A204.1 (cell line): ENCODE data around the gene ANTXR1.
A peak's percentile ranks its signal among the peaks of the same experiment; 100 is the strongest.
"Not testable (repeated sequence)": the region's sequence is repeated elsewhere in the genome, so short reads cannot be mapped to it uniquely, and the experiment has no call there.

Experiments
- FAIRE-seq: peaks from 2 replicates; lab custom pipeline; 2012; peaks lifted over from hg19 to GRCh38; lab: Jason Lieb, UNC

ANTXR1 gene

GRCh38 chr2:69238449-69239031 is 225.6 kb downstream of the ANTXR1 start:
- FAIRE-seq = no peak

- FAIRE-seq = no peak
Measured at GRCh38 chr2:69241093-69241492, 228.1 kb downstream of the ANTXR1 start.

DNA sequence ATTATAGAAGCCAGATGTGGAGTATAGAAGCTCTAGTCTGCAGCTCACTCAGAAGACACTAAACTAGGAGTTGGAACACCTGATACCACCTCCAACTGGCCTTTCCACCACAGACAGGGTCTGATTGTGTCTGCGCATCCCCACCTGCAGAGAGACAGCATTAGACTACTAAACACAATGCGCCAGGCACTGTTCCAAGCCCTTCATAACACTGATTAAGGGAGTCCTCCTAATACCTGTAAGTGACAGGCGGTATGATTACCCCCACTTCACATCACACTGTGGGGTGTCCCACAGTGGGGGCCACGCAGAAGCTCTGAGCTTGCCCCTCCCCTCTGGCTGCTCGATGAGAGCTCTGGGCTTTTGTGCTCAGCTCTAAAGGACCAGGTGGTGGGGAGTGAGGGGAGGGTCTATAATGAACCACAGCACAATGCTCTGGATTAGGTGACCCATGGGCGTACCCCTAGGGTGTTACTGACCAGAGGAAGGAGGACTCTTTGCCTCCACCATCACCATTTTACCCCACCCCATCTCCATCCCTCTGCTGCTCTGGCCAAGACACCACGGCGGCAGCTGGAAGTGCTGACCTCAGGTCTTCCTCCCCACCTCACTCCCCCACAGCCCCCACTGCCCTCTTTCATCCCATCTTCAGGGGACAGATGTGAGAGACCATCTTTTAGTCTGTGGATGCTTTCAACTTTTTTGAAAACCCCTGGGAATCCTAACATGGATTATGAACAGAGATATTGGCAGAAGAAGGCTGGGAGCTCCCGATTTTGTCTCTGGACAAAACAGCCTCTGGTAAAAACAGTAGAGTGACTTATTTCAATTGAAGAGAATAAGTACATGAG is 228.9 kb downstream of the ANTXR1 start:
- FAIRE-seq = no peak

DNA sequence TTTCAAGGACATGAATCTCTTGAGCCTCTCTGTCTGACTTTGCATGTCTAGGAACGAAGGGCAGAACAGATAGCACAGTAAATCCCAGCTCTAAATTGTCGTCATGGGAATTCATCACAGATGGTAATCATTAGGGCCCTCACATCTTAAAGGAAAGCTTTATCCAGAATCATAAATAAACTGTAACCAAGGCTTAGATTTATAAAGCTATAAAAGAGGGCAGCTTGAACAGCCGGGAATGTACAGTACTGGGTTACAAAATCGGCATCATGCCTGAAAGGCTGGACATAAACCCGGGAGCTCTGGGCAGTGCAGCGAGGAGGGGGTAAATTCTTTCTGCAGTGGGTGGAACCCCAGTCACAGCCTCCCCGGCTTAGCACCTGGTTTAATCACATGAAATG is 229.7 kb downstream of the ANTXR1 start:
- FAIRE-seq = no peak

- FAIRE-seq = no peak
Measured at GRCh38 chr2:69243652-69244051, 230.7 kb downstream of the ANTXR1 start.

GRCh38 chr2:69244882-69245281 is 231.9 kb downstream of the ANTXR1 start:
- FAIRE-seq = no peak

DNA sequence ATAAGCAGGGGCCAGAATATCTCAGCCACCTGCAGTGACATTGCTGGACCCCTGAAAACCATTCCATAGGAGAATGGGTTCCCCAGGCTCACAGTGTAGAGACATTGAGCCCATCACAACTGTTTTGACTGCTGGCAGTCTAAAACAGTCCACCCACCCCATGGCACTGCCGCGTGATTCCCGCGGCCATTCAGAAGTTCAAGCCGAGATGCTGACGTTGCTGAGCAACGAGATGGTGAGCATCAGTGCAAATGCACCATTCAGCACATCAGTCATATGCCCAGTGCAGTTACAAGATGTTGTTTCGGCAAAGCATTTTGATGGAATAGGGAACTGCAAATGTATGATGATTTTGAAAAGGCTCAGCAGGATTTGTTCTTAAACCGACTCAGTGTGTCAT is 234.6 kb downstream of the ANTXR1 start:
- no peak for FAIRE-seq

- no peak for FAIRE-seq
Measured at GRCh38 chr2:69248232-69248631, 235.3 kb downstream of the ANTXR1 start.

DNA sequence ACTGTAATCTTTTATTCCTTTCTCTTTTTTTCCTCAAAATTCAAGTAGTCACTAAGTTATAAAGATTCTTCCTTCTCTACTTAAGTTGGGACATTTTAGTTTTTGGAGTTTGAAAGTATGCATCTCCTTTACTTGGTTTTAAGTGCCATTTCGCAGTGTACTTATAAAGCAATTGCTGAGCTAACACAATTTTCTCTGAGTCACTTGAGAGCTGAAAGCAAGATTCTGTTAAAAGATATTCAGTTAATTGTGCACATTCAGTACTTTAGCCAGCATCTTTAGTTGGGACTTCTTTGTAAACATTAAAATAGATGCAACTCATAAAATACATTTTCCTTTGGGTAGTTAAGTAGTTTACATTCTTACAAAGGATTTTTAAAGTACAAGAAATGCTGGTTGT is 238.0 kb downstream of the ANTXR1 start:
- no peak for FAIRE-seq

GRCh38 chr2:69251943-69252342 is 239.0 kb downstream of the ANTXR1 start:
- FAIRE-seq = no peak

DNA sequence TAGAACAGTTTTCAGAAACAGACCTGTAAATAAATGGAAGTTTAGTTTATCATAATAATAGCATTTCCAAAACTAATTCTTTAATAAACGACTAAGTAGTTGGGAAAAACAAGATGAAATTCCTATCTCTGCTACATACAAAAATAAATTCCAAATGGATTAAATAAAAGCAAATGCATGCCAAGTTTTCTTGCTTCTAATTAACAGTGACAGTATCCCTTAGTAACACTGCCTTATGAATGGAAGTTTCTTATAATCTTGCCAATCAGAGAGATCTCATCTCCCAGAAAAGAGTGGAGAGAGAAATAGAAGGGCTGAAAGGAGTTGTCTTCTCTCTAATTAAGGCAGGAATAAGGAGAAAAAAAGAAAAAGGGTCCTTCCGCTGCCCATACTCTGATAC is 240.1 kb downstream of the ANTXR1 start:
- no peak for FAIRE-seq

- no peak for FAIRE-seq
Measured at GRCh38 chr2:69253611-69254301, 240.8 kb downstream of the ANTXR1 start.

DNA sequence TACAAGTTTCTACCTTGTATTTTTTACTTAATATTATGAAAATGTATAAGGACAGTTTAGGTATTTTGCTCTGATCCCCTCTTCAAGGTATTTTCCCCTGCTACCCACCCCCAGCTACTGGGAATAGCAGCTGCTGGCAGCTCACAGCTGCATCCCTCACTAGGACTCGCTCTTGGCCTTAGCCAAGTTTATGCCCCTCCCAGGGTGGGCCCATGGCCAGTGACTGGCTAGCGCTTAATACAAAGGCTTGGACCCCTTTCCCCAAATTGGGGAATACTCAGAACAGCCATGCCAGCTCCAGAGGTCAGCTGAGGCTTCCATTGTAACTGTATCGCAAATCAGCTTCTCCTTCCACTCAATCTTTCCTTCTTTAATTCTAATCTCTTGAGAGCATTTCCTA is 242.8 kb downstream of the ANTXR1 start:
- FAIRE-seq = no peak

GRCh38 chr2:69259994-69260591 is 247.1 kb downstream of the ANTXR1 start:
- not testable (repeated sequence) for FAIRE-seq

DNA sequence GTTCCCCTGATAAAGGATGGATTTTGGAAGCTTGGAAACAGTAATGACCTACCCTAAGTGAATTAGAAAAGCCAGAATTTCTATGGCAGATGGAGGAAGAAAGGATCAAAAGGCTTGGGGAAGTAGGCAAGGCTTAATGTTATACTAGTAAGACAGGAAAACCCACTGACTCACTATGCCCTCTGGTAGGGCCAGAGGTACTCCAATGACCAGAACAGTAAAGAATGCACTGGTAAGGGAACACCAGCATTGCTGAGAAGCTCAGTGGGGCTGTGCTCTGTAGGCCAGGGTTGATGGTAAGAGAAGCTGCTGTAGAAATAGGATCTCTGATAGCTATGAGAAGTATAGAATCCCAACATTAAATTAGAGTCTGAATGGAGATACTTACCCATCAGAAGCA is 247.7 kb downstream of the ANTXR1 start:
- FAIRE-seq = no peak

DNA sequence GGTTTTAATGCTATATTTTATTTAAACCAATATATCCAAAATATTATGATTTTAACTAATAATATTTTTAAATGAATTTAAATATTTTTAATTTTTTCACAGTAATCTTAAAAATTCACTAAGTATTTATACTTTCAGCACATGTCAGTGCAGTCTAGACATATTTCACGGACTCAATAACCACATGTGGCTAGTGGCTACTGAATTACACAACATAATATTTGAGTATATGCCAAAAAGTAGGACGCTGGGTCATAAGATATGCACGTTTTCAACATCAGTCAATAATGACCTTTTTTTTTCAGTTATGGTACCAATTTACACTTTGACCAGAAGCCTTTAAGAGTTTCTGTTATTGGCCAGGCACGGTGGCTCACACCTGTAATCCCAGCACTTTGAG is 256.4 kb downstream of the ANTXR1 start:
- peak; percentile 34 for FAIRE-seq

- FAIRE-seq = no peak
Measured at GRCh38 chr2:69271831-69272257, 258.9 kb downstream of the ANTXR1 start.

GRCh38 chr2:69272803-69273471 is 260.0 kb downstream of the ANTXR1 start:
- no peak for FAIRE-seq

GRCh38 chr2:69275490-69275889 is 262.5 kb downstream of the ANTXR1 start:
- FAIRE-seq = no peak

GRCh38 chr2:69278366-69278765 is 265.4 kb downstream of the ANTXR1 start:
- no peak for FAIRE-seq

DNA sequence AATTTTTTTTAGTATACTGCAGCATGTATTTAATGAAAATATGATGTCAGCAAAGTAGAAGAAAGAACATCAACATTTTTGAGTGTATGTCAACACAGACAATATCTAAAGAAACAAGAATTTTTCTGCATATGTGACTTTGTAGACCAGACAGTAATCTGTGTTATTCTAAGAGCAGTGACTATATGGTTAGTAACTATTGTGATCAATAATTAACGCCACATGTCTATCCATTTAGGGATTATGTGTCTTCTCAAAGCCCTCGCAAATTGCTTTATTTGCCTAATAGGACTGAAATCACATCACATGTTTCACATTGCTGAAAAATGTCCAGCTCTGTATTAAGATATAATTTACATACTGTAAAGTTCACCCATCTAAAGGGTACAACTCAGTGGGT is 266.2 kb downstream of the ANTXR1 start:
- FAIRE-seq = no peak

DNA sequence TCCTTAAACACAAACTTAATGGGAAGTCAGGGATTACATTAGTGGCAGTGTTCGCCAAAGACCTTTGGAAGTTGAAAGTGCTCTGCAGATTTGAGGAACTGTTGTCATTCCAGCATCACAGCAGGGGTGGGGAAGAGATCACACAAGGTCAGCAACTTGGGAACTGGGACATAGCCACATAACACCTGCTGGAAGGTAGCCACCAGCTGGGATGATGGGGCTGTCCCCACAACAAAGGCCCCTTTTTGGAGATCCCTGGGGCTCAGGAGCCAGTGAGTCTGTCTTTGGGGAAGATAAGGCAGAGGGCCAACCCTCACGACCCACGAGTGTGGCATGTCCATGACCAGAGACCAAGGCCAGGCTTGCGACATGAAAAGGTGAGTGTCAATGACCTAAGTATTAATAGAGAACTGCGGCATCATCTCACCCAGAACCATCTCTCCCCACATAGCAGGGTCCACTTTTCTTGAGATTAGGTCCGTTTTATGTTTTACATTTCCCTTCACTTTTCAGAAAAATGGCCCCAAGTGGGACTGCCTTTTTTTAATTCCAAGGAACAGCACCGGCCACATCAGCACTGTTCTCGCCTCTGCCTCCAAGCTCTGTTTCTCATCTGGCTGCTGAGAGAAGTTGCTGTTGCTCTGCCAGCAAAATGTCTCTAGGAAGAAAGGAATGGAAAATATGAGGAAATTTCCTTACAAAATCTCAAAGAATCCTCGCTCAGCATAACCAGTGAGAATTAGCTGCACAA is 267.1 kb downstream of the ANTXR1 start:
- FAIRE-seq = no peak
